Measurements from ENCODE around the gene HNRNPU.

GRCh38 chr1:244868484-244869363 lies 4.4 kb upstream of the HNRNPU start:
- TF ChIP-seq CTCF (IDR thresholded peaks at IDR 0.05), result no peak
- no peak for TF ChIP-seq POLR2A (IDR thresholded peaks at IDR 0.05)
